Activated CD4-positive, CD25-positive, alpha-beta regulatory T cell treated with anti-CD3 and anti-CD28 coated beads, Interleukin-2, amount 50 U/mL, for 72 hours (primary cell): Measurements from ENCODE around the gene LRRC8E.
"Not testable (repeated sequence)": the region's sequence is repeated elsewhere in the genome, so short reads cannot be mapped to it uniquely, and the experiment has no call there.

Experiments used
- DNase-seq: peaks from one replicate; pipeline ENCODE4 v3.0.0; 2021

Gene LRRC8E

DNA sequence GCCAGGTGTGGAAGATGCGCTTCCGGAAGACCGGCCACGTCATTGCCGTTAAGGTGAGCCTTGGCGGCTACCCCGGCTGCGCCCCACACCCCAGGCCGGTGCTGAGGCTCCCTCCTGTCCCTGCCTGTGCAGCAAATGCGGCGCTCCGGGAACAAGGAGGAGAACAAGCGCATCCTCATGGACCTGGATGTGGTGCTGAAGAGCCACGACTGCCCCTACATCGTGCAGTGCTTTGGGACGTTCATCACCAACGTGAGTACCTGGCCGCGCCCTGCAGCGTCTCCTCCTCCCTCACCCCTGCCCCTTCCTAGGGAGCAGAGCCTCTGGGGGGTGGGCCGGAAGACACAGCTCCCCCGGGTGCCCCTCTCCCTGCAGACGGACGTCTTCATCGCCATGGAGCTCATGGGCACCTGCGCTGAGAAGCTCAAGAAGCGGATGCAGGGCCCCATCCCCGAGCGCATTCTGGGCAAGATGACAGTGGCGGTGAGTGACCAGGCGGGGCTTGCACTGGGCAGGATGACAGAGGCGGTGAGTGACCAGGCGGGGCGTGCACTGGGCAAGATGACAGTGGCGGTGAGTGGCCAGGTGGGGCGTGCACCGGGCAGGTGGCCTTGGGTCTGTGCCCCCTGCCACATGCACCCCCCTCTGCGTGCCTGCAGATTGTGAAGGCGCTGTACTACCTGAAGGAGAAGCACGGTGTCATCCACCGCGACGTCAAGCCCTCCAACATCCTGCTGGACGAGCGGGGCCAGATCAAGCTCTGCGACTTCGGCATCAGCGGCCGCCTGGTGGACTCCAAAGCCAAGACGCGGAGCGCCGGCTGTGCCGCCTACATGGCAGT lies 22.2 kb downstream of the LRRC8E start:
- DNase-seq, result no peak

DNA sequence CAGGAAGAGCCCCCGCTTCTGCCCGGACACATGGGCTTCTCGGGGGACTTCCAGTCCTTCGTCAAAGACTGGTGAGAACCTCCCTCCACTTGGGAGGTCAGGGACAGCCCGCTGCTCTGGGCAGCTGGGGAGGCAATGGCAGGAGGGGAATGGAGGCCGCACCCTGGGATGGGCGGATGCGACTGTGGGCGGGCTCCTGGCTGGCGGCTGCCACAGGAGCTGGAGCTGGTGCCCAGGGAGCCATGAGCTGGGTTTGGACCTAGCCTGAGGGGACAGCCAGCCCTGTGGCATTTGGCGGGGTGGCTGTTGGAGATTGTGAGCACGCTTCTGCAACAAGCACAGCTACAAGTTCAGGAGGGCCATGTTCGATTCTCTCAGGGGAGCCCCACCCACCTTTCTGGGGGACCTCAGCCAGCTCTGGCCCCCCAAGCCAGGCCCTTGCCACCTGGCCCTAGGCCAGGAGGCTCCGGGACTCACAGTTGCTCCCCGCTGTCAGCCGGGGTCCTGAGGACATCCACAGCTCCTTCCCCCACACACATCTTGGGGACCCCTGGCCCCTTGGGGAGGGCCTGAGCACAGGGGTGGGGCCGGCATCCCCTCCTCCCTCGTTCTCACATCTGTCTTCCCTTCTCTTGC lies 23.3 kb downstream of the LRRC8E start:
- no peak for DNase-seq

DNA sequence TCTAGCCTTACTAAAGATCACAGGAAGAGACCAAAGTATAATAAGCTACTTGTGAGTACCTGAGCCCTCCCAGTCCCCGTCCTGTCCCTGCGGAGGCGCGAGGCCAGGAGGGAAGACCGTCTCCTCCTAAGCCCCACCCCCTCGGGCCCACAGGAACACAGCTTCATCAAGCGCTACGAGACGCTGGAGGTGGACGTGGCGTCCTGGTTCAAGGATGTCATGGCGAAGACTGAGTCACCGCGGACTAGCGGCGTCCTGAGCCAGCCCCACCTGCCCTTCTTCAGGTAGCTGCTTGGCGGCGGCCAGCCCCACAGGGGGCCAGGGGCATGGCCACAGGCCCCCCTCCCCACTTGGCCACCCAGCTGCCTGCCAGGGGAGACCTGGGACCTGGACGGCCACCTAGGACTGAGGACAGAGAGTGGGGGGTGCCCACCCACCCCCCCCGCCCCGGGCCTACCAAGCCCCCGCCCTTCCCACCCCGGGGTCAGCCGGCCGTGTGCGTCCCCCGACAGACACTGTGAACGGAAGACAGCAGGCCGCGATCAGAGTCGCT lies 23.9 kb downstream of the LRRC8E start:
- DNase-seq, result no peak

DNA sequence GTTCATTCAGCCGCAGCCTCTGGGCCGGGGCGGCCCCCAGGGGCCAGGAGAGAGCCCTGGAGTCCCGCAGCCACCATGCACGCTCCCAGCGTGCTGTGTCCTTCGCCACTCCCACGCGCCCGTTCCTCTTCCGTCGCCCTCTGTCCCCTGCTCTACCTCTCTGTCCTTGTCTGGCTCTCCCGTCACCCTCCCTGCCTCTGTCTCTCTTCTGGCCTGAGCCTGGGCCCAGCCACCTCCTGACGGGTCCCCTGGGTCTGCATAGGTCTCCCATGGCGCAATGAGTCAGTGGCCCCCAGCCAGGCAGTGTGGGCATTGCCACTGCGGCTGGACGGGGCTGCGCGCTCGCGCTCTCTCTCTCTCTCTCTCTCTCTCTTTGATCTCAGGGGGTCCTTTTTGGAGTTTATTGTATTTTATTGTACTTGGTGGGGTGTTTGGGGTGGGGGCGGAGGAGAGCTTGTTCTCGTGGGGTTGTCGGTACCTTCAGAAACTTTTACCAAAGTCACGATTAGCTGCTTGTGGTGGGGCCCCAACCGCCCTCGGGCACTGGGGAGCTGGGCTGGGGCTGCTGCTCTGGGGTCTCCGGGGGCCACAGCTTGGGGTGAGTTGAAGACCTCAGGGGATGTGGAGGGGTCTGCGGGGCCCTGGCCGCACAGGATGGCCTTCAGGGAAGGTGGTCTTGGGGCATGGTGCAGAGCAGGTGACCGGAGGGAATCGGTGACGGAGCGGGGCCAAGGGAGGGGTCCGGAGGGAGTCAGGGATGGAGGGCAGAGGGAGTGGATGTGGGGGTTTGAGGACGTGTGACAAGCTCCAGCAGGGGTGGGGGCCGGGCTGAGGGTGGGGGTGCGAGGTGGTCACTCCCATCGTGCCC lies 24.6 kb downstream of the LRRC8E start:
- DNase-seq, result no peak

DNA sequence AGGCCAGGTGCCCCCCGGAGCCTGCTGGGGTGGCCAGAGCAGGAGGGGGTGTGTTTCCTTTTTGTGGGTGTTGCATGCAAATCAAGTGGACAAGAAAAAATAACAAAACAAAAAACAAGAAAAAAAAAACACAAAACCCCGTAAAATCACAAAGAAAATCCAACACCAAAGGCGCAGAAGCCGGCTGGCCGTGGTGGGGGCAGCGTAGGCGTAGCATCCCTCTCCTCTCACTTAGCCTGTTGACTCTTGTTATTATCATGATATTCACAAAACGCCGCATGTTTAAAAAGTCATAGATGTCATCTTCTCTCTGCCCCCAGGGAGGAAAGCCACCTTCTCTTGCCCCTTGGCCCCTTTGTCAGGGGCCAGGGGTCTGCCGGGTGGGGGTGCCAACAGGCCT lies 25.3 kb downstream of the LRRC8E start:
- no peak for DNase-seq

DNA sequence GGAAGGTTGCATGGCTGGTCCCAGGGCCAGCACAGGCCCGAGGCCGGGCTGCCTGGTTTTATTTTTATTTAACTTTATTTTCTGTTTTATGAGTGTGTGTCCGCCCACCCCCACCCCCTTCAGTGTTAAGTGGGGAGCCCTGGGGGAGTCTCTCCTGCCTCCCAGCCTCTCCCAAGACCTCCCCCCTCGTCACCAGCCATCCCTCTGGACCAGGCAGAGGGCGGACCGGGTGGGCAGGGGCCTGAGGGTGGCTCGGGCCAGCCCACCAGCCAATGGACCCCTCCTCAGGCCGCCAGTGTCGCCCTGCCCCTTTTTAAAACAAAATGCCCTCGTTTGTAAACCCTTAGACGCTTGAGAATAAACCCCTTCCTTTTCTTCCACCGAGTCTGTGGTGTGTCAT lies 25.8 kb downstream of the LRRC8E start:
- no peak for DNase-seq

DNA sequence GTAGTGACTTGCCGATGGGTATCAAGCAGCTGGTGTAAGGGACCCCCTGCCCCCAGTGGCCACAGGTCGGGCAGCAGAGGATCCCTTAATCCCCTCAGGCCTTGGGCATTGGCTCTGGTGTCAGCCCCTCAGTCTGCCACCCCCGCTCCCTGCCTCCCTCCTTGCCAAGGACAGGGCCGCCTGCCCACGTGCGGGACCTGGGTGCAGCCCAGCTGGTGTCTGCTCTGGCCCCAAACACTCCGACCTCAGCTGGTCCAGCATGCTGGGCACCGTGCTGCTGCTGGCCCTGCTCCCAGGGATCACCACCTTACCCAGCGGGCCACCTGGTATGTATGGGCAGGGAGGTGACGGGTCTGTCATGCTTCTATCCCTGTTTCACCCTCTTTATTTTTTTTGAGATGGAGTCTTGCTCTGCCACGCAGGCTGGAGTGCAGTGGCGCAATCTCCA lies 26.3 kb downstream of the LRRC8E start, which contains the start of gene TGFBR3L:
TGFBR3L (plus strand) TSS at position 233 of the 448 bp plus-strand sequence.
- DNase-seq, result no peak

DNA sequence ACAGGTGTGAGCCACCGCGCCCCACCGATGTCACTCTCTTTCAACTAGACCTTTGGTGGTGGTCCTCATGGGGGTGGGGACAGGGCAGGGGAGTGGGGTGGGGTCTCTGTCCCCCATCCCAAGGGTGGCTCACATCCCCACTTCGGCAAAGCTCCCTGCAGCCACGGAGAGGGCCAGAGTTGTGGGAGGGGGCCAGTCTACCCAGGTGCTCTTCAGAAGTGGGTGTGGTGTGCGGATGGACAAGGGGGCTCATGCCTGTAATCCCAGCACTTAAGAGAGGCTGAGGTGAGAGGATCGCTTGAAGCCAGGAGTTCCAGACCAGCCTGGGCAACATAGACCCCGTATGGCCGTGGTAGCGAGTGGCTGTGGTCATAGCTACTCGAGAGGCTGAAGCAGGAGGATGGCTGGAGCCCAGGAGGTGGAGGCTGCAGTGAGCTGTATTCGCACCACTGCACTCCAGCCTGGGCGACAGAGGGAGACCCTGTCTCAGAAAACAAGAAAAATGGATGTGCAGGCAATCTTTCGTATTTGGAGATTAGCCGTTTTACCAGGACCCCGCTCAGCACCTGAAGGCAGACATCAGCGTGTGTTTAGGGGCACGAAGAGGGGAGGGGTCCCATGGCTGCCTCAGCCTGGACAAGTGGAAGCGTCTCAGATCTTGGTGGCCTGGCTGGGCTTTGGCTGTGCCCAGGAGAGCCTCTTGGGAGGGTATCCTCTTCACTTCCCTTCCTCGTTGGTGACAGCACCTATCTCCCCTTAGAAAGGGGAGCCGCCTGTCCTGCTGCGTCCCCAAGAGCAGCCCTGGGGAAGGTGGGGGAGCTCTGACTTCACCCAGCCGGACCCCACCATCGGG lies 27.2 kb downstream of the LRRC8E start:
- no peak for DNase-seq

DNA sequence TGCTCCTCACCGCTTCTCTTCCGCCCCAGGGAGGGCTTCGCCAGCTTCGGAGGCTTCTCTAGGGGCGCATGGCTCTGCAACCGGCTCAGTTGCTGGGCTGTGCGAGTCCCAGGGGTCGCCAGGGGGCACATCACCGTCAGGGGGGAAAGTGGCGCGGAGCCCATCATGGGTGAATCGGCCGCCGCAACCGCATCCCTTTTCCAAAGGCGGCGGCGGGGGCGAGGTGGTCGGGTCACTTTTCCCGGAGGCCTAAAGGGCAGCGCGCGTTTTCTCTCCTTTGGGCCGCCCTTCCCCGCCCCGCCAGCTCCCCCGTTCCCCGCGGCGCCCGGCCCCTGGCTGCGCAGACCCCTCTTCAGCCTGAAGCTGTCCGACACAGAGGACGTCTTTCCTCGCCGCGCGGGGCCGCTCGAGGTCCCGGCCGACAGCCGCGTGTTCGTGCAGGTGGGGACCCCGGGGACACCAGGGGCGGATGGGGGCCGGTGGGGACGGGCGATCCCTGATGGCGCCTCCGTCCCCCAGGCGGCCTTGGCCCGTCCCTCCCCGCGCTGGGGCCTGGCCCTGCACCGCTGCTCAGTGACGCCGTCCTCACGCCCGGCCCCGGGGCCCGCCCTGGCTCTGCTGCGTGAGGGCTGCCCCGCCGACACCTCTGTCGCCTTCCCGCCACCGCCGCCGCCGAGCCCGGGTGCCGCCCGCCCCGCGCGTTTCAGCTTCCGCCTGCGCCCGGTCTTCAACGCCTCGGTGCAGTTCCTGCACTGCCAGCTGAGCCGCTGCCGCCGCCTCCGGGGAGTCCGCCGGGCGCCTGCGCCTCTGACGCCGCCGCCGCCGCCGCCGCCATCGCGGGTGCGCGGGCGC lies 28.0 kb downstream of the LRRC8E start:
- DNase-seq, result peak; percentile 58

DNA sequence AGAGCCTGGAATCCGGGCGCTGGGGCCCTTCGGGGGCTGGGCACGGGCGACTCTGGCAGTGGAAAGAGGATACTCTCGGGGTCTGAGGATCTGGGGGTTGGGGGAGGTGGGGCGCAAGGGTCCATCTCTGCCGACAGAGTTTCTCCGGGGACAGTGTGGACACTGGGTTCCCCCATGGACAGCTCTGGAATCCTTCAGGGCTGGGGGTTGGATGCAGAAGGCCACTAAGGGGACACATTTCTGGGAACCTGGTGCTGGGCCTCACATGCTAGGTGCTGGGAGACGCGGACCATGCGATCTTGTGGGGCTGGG lies 28.6 kb downstream of the LRRC8E start:
- DNase-seq, result no peak

DNA sequence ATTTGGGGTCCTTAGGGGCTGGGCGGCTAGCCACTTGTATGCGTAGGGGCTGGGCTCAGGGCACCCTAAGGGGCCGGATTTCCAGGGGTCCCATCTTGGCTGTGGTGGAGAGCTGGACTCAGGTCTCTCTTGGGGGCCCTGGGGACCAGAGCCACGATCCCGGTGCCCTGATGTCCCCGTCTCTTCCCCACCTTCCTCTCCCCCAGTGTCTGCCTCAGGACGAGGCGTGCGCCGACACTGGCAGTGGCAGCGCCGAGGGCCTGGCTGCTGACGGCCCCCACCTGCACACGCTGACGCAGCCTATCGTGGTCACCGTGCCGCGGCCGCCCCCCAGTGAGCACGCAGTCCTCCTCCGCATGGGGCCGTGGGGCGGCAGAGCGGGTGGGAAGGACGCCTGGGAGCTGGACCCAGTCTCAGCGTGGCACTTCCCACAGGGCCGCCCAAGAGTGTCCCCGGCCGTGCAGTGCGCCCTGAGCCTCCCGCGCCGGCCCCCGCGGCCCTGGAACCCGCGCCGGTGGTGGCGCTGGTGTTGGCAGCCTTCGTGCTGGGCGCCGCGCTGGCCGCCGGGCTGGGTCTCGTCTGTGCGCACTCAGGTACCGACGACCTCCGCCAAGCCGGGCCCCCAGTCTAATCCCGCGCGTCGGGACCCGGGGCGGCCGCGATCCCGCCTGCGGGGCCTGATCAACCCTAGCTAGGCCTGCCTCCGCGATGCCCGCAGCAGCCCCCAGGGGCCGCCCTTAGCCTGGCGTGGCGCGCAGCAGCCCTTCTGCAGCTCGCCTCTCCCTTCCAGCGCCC lies 29.2 kb downstream of the LRRC8E start:
- DNase-seq, result no peak

DNA sequence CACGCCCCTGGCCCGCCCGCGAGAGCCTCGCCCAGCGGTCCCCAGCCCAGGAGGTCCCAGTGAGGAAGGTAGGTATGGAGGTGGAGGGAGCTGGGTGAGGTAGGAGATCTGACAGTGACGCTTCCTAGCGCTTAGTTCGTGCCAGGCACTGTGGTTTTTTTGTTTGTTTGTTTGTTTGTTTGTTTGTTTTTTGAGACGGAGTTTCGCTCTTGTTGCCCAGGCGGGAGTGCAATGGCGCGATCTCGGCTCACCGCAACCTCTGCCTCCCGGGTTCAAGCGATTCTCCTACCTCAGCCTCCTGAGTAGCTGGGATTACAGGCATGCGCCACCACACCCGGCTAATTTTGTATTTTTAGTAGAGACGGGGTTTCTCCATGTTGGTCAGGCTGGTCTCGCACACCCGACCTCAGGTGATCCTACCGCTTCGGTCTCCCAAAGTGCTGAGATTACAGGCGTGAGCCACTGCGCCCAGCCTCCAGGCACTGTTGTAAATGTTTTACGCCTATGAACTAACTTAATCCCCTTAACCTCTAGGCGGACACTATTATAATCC lies 29.8 kb downstream of the LRRC8E start:
- not testable (repeated sequence) for DNase-seq

DNA sequence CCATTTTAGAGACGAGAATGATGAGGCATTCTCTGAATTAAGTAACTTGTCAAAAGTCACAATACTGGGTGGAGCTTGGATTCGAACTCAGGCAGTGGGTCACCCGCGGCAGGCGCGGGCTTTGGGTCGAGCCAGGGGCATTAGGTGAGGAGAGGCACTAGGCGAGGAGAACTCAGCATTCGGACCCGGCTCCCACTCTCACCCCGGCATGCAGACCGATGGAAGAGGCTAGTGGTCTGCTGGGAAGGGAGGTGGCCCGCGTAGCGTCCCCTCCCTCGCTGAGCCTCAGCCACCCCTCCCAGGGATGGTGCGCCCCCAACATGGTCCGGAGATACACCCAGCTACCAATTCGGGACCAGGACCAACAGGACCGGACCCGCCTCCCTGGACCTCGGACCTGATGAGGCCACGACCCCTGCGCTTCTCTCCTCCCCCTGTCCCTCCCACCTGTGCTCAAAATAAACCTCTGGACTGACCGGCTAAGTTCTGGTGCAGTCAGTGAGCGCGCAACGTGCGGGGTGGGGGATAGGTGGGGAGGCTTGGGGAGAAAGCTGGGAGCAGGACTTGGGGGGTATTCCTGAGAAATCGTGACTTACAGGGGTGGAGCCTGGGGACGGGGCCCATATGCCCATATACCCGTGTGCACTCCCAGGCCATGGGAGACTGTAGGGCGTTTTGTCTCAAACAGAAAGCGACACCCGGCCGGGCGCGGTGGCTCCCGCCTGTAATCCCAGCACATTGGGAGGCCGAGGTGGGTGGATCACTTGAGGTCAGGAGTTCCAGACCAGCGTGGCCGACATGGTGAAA lies 30.5 kb downstream of the LRRC8E start:
- DNase-seq, result no peak

DNA sequence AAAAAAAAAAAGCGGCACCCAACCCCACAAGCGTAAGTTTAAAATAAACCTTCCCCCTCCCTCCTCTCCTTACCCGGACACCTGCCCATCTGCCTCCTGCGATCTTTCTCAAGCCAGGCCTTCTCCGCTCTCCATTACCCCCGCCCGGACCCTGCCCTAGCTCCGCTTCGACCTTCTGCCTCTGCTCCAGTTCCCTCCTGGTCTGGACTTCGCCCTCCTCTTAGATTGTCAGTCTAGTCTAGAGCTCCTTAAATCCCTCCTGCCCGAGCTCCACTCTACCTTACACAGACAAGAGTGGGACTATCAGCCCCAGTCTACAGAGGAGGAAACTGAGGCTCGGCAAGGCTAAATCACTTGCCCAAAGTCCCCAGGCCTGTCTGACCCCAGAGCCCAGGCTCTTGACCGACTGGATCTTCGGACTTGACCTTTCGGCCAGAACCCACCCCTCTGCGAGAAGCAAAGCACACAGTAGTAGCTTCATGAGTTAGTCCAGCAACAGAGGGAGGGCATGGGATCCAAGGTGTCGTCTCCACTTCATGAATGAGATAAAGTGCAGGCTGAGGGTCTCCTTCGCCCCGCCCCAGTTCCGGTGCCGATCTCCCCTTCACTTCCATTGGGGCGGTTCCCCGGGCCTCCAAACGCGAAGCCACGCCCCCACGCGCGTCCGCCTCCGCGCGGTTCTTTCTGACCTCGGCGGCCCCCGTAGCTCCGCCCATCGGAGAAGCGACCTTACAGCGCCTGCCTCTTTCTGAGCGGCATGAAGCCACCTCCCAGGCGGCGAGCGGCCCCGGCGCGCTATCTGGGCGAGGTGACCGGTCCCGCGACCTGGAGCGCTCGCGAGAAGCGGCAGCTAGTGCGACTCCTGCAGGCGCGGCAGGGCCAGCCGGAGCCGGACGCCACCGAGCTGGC lies 31.6 kb downstream of the LRRC8E start, which contains the start of gene SNAPC2:
SNAPC2 (plus strand) TSS at position 729 of the 909 bp plus-strand sequence; CDS start at position 758, 29 bp downstream.
- peak; percentile 97 for DNase-seq

DNA sequence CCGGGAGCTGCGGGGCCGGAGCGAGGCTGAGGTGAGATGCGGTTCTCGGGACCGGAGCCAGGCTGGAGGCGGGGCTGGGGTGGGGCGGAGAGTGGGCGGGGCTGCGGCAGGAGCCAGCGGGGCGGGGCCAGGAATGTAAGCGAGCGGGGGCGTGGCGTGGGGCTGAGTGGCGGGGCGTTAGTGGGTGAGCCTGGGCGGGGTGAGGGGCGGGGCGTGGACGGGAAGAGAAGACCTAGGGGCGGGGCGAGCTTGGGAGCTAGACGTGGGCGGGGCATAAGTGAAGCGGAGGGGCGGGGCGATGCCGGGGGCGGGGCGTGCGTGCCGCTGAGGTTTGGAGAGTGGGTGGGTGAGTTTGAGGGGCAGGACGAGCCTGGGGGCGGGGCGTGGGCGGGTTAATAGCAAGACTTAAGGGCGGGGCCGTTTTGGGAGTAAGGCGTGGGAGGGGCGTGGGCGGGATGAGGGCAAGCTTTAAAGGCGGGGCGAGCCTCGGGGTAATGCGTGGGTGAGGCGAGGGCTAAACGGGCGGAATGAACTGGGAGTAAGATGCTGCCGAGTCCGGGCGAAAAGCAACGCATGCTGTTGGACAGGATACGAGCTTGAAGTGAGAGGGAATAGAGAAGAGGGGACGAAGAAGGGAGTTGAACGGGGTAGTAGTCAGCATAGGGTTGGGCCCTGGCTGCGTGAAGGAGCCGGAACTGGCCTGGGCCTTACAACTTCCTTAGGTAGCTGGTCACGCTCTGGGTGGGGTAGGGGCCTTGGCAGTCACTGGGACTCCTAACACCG lies 32.4 kb downstream of the LRRC8E start:
- DNase-seq, result peak; percentile 97

DNA sequence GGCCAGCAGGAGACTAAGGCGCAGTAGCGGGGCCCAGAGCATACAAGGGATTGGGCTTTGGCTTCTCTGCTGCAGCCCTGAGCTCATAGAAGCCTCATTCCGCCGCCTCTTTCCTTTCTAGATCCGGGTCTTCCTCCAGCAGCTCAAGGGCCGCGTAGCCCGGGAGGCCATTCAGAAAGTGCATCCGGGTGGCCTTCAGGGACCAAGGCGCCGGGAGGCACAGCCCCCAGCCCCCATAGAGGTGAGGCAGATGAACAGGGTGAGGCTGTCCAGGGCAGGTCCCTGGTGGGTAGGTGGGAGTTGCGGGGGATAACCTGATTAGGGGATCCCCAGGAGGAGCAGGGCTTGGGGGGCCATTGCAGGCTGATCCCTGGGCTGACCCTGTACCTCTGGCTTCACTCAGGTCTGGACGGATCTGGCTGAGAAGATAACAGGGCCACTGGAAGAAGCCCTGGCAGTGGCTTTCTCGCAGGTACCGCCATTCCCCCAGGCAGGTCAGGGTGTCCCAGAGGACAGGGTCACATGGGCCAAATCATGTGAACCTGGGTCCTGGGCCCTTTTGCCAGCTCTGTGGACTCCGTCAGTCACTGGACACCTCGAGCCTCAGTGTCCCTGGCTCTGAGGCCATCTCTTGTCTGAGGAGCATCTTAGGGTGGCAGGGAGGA lies 33.1 kb downstream of the LRRC8E start:
- no peak for DNase-seq
